NCI-H128 (cell line): ENCODE results near the gene SLC50A1.

ENCODE experiments used
- DNase-seq: peaks from one replicate; lab custom pipeline; 2025; ENCODE audit not compliant: unreplicated experiment; lab: John Stamatoyannopoulos, UW

The SLC50A1 gene

DNA sequence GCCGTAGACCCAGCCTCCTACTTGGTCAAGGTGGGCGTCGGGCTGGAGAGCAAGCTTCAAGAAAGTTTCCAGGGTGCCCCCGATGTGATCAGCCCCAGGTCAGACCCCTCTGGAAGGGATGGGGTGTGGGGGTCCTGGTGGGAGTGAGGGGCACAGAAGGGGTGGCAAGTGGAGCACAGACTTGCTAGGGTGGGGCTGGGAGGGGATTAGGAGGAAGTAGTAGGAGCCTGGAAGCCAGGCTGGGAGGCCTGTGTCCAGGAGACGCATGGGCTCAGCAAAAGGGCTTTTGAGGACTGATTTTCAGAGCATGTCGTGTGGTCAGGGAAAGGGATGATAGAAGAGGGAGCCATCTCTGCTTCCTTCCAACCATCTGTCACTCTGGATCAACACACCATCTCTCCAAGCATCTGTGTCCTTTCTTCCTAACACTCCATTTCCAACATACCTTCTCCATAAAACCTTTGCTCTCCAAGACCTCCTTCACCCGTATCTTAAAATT is 46.4 kb downstream of the SLC50A1 start:
- no peak for DNase-seq

DNA sequence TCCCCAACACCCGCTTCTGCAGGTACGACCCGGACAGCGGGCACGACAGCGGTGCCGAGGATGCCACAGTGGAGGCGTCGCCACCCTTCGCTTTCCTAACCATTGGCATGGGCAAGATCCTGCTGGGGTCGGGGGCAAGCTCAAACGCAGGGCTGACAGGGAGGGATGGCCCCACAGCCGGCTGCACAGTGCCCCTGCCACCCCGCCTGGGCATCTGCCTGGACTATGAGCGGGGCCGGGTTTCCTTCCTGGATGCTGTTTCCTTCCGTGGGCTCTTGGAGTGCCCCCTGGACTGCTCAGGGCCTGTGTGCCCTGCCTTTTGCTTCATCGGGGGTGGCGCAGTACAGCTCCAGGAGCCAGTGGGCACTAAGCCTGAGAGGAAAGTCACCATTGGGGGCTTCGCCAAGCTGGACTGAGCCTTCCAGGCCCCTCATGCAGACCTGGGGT is 48.1 kb downstream of the SLC50A1 start:
- no peak for DNase-seq

DNA sequence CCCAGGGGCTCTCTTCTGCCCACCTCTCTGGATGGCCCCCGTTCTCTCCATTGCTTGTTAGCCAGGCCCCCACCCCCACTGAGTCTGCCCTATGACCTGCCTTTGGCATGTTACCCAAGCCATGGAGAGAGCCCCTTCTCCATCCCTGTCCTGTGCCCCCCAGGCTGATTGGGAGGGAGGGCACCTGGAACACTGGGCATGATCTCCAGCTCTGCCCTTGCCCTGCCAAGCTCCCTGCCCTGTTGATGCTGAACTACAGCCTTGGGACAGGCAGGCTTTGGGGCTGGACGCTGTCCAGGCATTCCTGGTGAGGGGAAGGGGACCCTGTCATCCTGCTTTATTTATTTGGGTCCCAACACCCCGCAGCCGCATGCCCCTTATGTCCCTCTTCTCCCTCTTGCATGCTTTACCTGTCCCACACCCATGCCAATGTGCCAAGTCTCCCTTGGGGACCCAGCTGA is 48.7 kb downstream of the SLC50A1 start:
- DNase-seq: no peak

GRCh38 chr1:155184835-155185782 is 49.5 kb downstream of the SLC50A1 start:
- DNase-seq: no peak

DNA sequence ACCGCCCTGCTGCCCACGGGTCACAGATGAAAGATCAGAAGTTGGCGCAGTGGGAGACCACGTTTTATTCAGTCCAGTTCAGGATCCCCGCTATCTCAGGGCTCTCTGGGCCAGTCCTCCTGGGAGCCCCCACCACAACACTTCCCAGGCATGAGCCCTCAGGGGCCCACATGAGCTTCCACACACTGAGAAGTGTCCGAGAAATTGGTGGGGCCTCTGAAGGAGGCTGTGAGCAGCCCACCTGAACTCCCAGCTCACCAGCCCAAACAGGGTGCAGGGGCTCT is 50.1 kb downstream of the SLC50A1 start:
- no peak for DNase-seq

DNA sequence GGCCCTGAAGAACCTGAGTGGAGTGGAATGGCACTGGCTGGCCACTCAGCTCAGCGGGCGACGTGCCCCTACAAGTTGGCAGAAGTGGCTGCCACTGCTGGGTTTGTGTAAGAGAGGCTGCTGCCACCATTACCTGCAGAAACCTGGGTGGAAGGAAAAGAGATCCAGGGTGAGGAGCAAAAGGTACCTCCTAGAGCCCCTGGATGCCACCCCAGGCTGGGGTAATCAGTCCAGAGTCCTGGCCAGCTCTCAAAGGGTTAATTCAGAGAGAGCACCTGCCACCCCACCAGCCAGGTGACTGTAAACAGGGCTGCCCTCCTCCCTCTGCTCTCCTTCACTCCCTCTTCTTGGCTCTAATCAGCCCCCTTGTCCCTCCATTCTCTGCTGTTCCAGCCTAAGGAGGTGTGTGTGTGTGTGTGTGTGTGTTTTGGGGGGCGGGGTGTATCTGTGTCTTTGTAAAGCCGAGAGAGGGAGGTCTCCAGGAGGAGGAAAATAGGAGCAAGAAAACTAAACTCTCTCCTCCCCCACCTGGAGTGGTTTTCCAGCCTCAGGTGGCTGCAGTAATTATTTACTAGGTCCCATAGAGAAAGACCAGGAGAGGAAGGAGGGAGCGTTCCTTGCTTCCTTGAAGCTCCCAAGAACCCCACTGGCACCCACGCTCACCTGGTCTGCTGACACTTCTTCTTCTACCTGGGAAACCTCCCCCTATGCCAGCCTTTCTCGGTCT is 50.6 kb downstream of the SLC50A1 start:
- DNase-seq: no peak

DNA sequence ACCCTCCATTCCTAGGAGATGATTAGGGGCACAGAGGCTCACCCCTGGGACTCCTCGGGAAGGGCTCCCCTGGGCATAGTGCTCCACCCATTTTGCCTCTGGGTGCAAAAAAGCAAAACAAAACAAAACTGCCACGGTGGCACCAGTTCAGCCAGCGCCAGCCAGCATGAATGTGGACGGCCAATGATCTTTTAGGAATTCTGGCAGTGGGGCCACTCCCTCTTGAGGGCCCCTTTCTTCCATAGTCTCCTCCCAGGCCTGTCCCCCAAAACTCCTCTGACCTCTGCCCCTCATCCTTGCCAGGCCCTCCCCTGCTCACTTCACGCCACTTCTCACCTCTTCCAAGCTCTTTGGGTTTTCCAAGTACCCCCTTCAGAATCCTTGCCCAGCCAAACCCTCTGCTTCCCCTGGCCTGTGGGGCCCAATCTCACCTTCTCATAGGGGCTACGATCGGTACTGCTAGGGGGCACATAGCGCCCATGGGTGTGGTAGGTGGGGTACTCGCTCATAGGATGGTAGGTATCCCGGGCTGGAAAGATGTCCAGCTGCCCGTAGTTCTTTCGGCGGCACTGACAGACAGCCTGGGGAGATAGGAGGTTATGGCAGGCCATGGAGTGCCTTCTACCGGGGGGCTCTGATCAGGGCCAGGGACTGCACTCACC is 51.3 kb downstream of the SLC50A1 start:
- no peak for DNase-seq

GRCh38 chr1:155187456-155187891 is 51.8 kb downstream of the SLC50A1 start:
- no peak for DNase-seq

DNA sequence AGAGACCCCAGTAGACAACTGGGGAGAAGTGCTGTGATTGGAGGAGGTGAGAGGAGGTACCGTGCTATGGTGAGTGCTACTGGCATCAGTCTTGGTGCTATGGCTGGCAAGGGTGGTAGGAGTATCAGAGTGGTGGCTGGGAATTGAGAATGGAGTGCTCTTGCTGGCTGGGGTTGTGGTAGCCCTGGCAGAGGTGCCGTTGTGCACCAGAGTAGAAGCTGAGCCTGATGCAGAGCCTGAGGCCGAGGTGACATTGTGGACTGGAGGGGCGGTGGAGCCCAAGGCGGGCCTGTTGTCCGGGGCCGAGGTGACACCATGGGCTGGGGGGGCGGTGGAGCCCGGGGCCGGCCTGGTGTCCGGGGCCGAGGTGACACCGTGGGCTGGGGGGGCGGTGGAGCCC is 52.6 kb downstream of the SLC50A1 start:
- DNase-seq: no peak
